HEK293 (cell line): Measurements from ENCODE around the gene PPP2R3A.

Experiments used
- BCL6B ChIP-seq: fragments of 450-650 bp; formaldehyde crosslinking; IDR thresholded peaks from 2 replicates; pipeline ENCODE4 v1.5.1; 2017; ENCODE audit warnings: missing biosample characterization, missing genetic modification characterization
- GLIS2 ChIP-seq: fragments of 450-650 bp; formaldehyde crosslinking; IDR thresholded peaks from 2 replicates; pipeline ENCODE4 v1.5.1; 2016; ENCODE audit warnings: missing biosample characterization, missing genetic modification characterization
- HIC1 ChIP-seq: fragments of 450-650 bp; formaldehyde crosslinking; IDR thresholded peaks from 2 replicates; pipeline ENCODE4 v1.5.1; 2016; ENCODE audit warnings: missing biosample characterization, missing genetic modification characterization
- KLF8 ChIP-seq: fragments of 450-650 bp; formaldehyde crosslinking; IDR thresholded peaks from 2 replicates; pipeline ENCODE4 v1.5.1; 2016; ENCODE audit warnings: missing biosample characterization, missing genetic modification characterization
- MYNN ChIP-seq: fragments of 450-650 bp; formaldehyde crosslinking; IDR thresholded peaks from 2 replicates; pipeline ENCODE4 v1.5.1; 2016; ENCODE audit warnings: missing biosample characterization, missing genetic modification characterization, borderline replicate concordance
- MZF1 ChIP-seq: fragments of 450-650 bp; formaldehyde crosslinking; IDR thresholded peaks from 2 replicates; pipeline ENCODE4 v1.5.1; 2017; ENCODE audit warnings: missing biosample characterization, missing genetic modification characterization, borderline replicate concordance
- PRDM10 ChIP-seq: fragments of 450-650 bp; formaldehyde crosslinking; IDR thresholded peaks from 2 replicates; pipeline ENCODE4 v1.5.1; 2016; ENCODE audit warnings: missing biosample characterization, missing genetic modification characterization
- SP3 ChIP-seq: fragments of 450-650 bp; formaldehyde crosslinking; IDR thresholded peaks from 2 replicates; pipeline ENCODE4 v1.5.1; 2016; ENCODE audit warnings: missing biosample characterization, missing genetic modification characterization
- TRIM28 ChIP-seq: IDR thresholded peaks from 2 replicates; pipeline ENCODE4 v1.6.1; 2011; ENCODE audit warnings: low read length, control low read depth, borderline replicate concordance
- ZFHX2 ChIP-seq: fragments of 450-650 bp; formaldehyde crosslinking; conservative IDR thresholded peaks from 2 replicates; pipeline ENCODE4 v1.5.1; 2016; ENCODE audit warnings: missing biosample characterization, missing genetic modification characterization
- ZNF133 ChIP-seq: fragments of 450-650 bp; formaldehyde crosslinking; IDR thresholded peaks from 2 replicates; pipeline ENCODE4 v1.5.1; 2016; ENCODE audit warnings: missing biosample characterization, missing genetic modification characterization
- ZNF202 ChIP-seq: fragments of 450-650 bp; formaldehyde crosslinking; IDR thresholded peaks from 2 replicates; pipeline ENCODE4 v1.5.1; 2016; ENCODE audit warnings: missing biosample characterization, missing genetic modification characterization, borderline replicate concordance
- ZNF350 ChIP-seq: fragments of 450-650 bp; formaldehyde crosslinking; IDR thresholded peaks from 2 replicates; pipeline ENCODE4 v1.5.0; 2017; ENCODE audit warnings: missing biosample characterization, mild to moderate bottlenecking, missing genetic modification characterization
- ZNF391 ChIP-seq: fragments of 450-650 bp; formaldehyde crosslinking; IDR thresholded peaks from 2 replicates; pipeline ENCODE4 v1.5.1; 2016; ENCODE audit warnings: low read depth, missing biosample characterization, missing genetic modification characterization, borderline replicate concordance
- ZNF449 ChIP-seq: fragments of 450-650 bp; formaldehyde crosslinking; IDR thresholded peaks from 2 replicates; pipeline ENCODE4 v1.5.1; 2017; ENCODE audit warnings: missing biosample characterization, mild to moderate bottlenecking, missing genetic modification characterization, moderate library complexity
- ZNF514 ChIP-seq: fragments of 450-650 bp; formaldehyde crosslinking; IDR thresholded peaks from 2 replicates; pipeline ENCODE4 v1.5.1; 2016; ENCODE audit warnings: missing biosample characterization, missing genetic modification characterization
- ZNF518A ChIP-seq: fragments of 450-650 bp; formaldehyde crosslinking; conservative IDR thresholded peaks from 2 replicates; pipeline ENCODE4 v1.5.1; 2016; ENCODE audit warnings: low read depth, missing biosample characterization, missing genetic modification characterization
- ZNF555 ChIP-seq: fragments of 450-650 bp; formaldehyde crosslinking; conservative IDR thresholded peaks from 2 replicates; pipeline ENCODE4 v1.5.1; 2017; ENCODE audit warnings: missing biosample characterization, mild to moderate bottlenecking, missing genetic modification characterization, inconsistent platforms
- ZNF571 ChIP-seq: fragments of 450-650 bp; formaldehyde crosslinking; IDR thresholded peaks from 2 replicates; pipeline ENCODE4 v1.5.0; 2017; ENCODE audit warnings: missing biosample characterization, missing genetic modification characterization
- ZNF600 ChIP-seq: fragments of 450-650 bp; formaldehyde crosslinking; IDR thresholded peaks from 2 replicates; pipeline ENCODE4 v1.5.1; 2016; ENCODE audit warnings: missing biosample characterization, missing genetic modification characterization
- ZNF664 ChIP-seq: fragments of 450-650 bp; formaldehyde crosslinking; IDR thresholded peaks from 2 replicates; pipeline ENCODE4 v1.5.1; 2016; ENCODE audit warnings: missing biosample characterization, missing genetic modification characterization
- ZNF692 ChIP-seq: fragments of 450-650 bp; formaldehyde crosslinking; IDR thresholded peaks from 2 replicates; pipeline ENCODE4 v1.5.1; 2016; ENCODE audit warnings: missing biosample characterization, missing genetic modification characterization
- ZNF843 ChIP-seq: fragments of 450-650 bp; formaldehyde crosslinking; IDR thresholded peaks from 2 replicates; pipeline ENCODE4 v1.5.1; 2016; ENCODE audit warnings: missing biosample characterization, missing genetic modification characterization
- ZSCAN18 ChIP-seq: fragments of 450-650 bp; formaldehyde crosslinking; IDR thresholded peaks from 2 replicates; pipeline ENCODE4 v1.5.1; 2016; ENCODE audit warnings: missing biosample characterization, missing genetic modification characterization

Gene PPP2R3A

GRCh38 chr3:135965129-135965505, 411 bp upstream of the PPP2R3A start (continued):
- no peak for TF ChIP-seq ZNF202
- TF ChIP-seq ZNF133, result no peak
- TF ChIP-seq ZSCAN18 (tag by site-specific recombination), result no peak
- no peak for TF ChIP-seq ZNF514 (tag by site-specific recombination)
- peak; percentile 84 for TF ChIP-seq GLIS2
- TF ChIP-seq KLF8 (tag by site-specific recombination), result no peak
- TF ChIP-seq PRDM10 (tag by site-specific recombination), result peak; percentile 77
- peak; percentile 45 for TF ChIP-seq ZNF692
- TF ChIP-seq ZNF571, result no peak
- no peak for TF ChIP-seq ZNF843 (tag by site-specific recombination)
- peak; percentile 31 for TF ChIP-seq SP3
- peak; percentile 79; the same call in 1 of the 2 replicates for TF ChIP-seq TRIM28
- TF ChIP-seq MYNN, result no peak
- no peak for TF ChIP-seq BCL6B (tag by site-specific recombination)
- no peak for TF ChIP-seq HIC1 (tag by site-specific recombination)
- no peak for TF ChIP-seq ZNF449 (tag by site-specific recombination)
- TF ChIP-seq ZNF350 (tag by site-specific recombination), result no peak
- no peak for TF ChIP-seq ZNF555 (tag by site-specific recombination)
- no peak for TF ChIP-seq ZNF518A
- 0 out of 2 replicates have a peak, but pooled peaks have one; percentile 36 for TF ChIP-seq ZNF600 (tag by site-specific recombination)
- TF ChIP-seq ZNF391, result 0 out of 2 replicates have a peak, but pooled peaks have one; percentile 62
- no peak for TF ChIP-seq ZFHX2
- no peak for TF ChIP-seq ZNF664 (tag by site-specific recombination)
- no peak for TF ChIP-seq MZF1
